OCI-LY3 (cell line): ENCODE measurements around the gene ASRGL1.

ENCODE experiments used
- H2AFZ ChIP-seq: fragments of 200-600, 300-600 bp; shearing (Covaris generic); 2 replicates; pipeline ENCODE4 v1.6.0; 2014; ENCODE audit warnings: antibody characterized with exemption, low read depth, low read length
- H3K27ac ChIP-seq: fragments of 200-600, 300-600 bp; sonication (generic); 2 replicates; pipeline ENCODE4 v1.5.1; 2014; ENCODE audit warnings: mild to moderate bottlenecking, low read length, moderate library complexity, mixed read lengths
- H3K27me3 ChIP-seq: fragments of 200-600, 300-600 bp; sonication (generic); 2 replicates; pipeline ENCODE4 v1.6.1; 2014; ENCODE audit warnings: low read depth, low read length, mixed read lengths
- H3K36me3 ChIP-seq: fragments of 200-600, 300-600 bp; sonication (generic); replicated peaks from 2 replicates; pipeline ENCODE3; 2014; ENCODE audit warnings: low read depth, low read length, mixed read lengths
- H3K4me1 ChIP-seq: fragments of 300-600, 200-600 bp; sonication (generic); 2 replicates; pipeline ENCODE4 v1.6.1; 2014; ENCODE audit warnings: low read length, mixed read lengths
- H3K4me2 ChIP-seq: fragments of 200-600, 300-600 bp; sonication (generic); 2 replicates; pipeline ENCODE4 v1.6.1; 2014; ENCODE audit warnings: low read length, mixed read lengths
- H3K4me3 ChIP-seq: fragments of 300-600, 200-600 bp; sonication (generic); 2 replicates; pipeline ENCODE4 v1.5.1; 2014; ENCODE audit warnings: antibody characterized with exemption, mild to moderate bottlenecking, low read length, moderate library complexity
- H3K79me2 ChIP-seq: fragments of 300-600, 200-600 bp; shearing (Covaris generic); 2 replicates; pipeline ENCODE4 v1.6.1; 2014; ENCODE audit warnings: mild to moderate bottlenecking, low read length, mixed read lengths
- H3K9ac ChIP-seq: fragments of 300-600, 200-600 bp; shearing (Covaris generic); 2 replicates; pipeline ENCODE4 v1.6.0; 2014; ENCODE audit warnings: mild to moderate bottlenecking, low read length, moderate library complexity
- H3K9me3 ChIP-seq: fragments of 200-600, 300-600 bp; shearing (Covaris generic); 2 replicates; pipeline ENCODE4 v1.6.1; 2014; ENCODE audit warnings: low read length, mixed read lengths; ENCODE audit not compliant: insufficient read depth
- H4K20me1 ChIP-seq: fragments of 200-600, 300-600 bp; sonication (generic); 2 replicates; pipeline ENCODE4 v1.6.1; 2016; ENCODE audit warnings: low read length, mixed read lengths; ENCODE audit not compliant: insufficient read depth
- EZH2phosphoT487 ChIP-seq: fragments of 200-600 bp; shearing (Covaris generic); IDR thresholded peaks from 2 replicates; pipeline ENCODE4 v1.6.1; 2018; ENCODE audit warnings: antibody characterized with exemption, mixed run types, low read depth
- TF ChIP-seq, protein P1 (sequence below): fragments of 200-600, 300-600 bp; sonication (generic); IDR thresholded peaks from 2 replicates; pipeline ENCODE4 v1.5.1; 2014; ENCODE audit warnings: antibody characterized with exemption, low read length, low read depth

Gene ASRGL1

DNA sequence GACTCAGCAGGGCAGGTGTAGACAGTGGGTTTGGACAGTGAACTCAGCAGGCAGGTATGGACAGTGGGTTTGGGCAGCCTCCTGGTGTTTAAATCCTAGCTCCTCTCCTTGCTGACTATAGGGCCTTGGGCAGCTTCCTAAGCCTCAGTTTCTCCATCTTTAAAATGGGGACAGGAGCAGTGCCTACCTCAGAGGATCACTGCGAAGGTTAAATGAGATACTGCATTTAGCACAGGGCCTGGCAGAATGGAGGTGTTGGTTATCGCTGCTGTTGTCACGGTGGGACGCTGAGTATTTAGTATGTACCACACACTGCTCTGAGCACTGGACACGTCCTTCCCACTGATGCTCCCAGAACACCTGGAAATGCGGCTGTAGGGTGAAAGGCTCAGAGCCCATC is 67.2 kb downstream of the ASRGL1 start:
- Histone ChIP-seq H3K4me2 (no peak overlapping the region), H3K27me3 (peaks cover 14% of the 10 kb centered on the region), H3K27ac (no peak overlapping the region), H3K9ac (no peak overlapping the region), H4K20me1 (no peaks in the 10 kb centered on the region), H3K4me1 (no peaks in the 10 kb centered on the region), H3K9me3 (no peaks in the 10 kb centered on the region), H2AFZ (no peak overlapping the region), H3K4me3 (no peak overlapping the region), H3K36me3 (no peaks in the 10 kb centered on the region), H3K79me2 (no peaks in the 10 kb centered on the region)
- TF ChIP-seq, protein P1, sequence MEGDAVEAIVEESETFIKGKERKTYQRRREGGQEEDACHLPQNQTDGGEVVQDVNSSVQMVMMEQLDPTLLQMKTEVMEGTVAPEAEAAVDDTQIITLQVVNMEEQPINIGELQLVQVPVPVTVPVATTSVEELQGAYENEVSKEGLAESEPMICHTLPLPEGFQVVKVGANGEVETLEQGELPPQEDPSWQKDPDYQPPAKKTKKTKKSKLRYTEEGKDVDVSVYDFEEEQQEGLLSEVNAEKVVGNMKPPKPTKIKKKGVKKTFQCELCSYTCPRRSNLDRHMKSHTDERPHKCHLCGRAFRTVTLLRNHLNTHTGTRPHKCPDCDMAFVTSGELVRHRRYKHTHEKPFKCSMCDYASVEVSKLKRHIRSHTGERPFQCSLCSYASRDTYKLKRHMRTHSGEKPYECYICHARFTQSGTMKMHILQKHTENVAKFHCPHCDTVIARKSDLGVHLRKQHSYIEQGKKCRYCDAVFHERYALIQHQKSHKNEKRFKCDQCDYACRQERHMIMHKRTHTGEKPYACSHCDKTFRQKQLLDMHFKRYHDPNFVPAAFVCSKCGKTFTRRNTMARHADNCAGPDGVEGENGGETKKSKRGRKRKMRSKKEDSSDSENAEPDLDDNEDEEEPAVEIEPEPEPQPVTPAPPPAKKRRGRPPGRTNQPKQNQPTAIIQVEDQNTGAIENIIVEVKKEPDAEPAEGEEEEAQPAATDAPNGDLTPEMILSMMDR = no peak
- no peak for TF ChIP-seq EZH2phosphoT487

DNA sequence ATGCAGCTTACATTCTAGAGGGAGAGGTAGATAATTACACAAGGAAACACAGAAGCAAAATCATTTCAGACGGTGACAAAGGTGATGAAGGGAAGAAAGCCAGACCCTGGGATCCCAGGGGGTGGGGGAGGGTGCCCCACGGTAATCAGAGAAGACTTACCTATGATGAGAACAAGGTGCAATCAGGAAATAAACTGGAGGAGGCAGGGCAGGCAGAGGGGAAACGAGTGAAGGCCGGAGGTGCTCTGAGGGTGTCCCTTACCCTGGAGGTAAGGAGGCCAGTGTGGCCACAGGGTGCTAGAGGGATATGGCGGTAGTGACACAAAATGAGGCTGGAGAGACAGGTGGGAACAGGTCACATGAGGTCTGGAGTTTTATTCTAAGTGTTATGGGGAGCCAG is 67.7 kb downstream of the ASRGL1 start:
- Histone ChIP-seq H3K36me3 (no peaks in the 10 kb centered on the region), H3K9me3 (no peaks in the 10 kb centered on the region)

DNA sequence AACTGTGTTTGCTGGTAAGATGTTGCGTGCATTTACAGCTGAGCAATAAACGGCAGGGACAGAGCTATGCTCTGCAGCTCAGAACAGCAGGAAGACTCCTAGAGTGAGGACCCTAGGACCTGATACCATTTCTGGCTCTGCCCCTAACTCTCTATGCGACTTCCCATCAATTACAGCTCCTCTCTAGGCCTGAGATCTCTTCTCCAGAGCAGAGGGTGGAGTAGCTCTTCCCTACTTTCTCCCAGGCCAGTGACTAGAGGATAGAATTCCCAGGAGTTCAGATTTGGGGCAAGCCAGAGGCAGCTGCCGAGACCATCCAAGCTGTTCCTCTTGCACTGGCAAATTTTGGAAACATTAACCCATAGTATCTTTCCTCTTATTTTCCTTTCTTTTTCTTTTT is 68.8 kb downstream of the ASRGL1 start:
- H3K36me3 ChIP-seq = no peaks in the 10 kb centered on the region
- no peak overlapping the region for H2AFZ ChIP-seq
- no peaks in the 10 kb centered on the region for H4K20me1 ChIP-seq
- H3K4me1 ChIP-seq = no peaks in the 10 kb centered on the region
- no peak overlapping the region for H3K4me3 ChIP-seq
- TF ChIP-seq, protein P1 = no peak
- TF ChIP-seq EZH2phosphoT487 = no peak
- no peak overlapping the region for H3K9ac ChIP-seq
- H3K9me3 ChIP-seq = no peaks in the 10 kb centered on the region
- H3K27me3 ChIP-seq = peaks cover 14% of the 10 kb centered on the region
- H3K79me2 ChIP-seq = no peaks in the 10 kb centered on the region
- H3K4me2 ChIP-seq = no peak overlapping the region
- H3K27ac ChIP-seq = no peak overlapping the region

More for the DNA sequence above, 67.7 kb downstream of the ASRGL1 start:
- Histone ChIP-seq H3K79me2 (no peaks in the 10 kb centered on the region), H3K4me3 (no peak overlapping the region), H3K4me2 (no peak overlapping the region), H2AFZ (no peak overlapping the region), H4K20me1 (no peaks in the 10 kb centered on the region), H3K27ac (no peak overlapping the region), H3K4me1 (no peaks in the 10 kb centered on the region), H3K9ac (no peak overlapping the region), H3K27me3 (peaks cover 14% of the 10 kb centered on the region)
- no peak for TF ChIP-seq EZH2phosphoT487
- TF ChIP-seq, protein P1 = no peak

DNA sequence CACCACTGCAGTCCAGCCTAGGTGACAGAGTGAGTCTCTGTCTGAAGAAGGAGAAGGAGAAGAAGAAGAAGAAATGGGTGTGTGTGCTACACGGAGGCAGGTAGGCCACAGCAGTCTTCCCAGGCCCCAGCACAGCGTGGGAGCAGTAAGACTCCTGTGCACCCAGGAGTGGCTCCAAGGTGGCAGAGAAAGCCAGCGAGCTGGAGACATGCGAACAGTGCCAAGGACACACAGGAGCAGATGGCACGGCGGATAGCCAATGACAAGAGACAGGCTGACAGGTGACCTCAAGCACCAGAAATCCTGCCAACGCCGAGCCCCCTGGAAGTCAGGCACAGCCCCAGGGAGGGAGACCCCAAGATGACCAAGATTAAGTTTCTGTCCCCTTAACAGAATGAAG is 72.6 kb downstream of the ASRGL1 start:
- Histone ChIP-seq H3K27me3 (peaks cover 9% of the 10 kb centered on the region), H3K9me3 (no peaks in the 10 kb centered on the region), H3K4me1 (no peaks in the 10 kb centered on the region), H3K4me3 (no peak overlapping the region), H3K27ac (no peak overlapping the region), H3K9ac (no peak overlapping the region), H4K20me1 (no peaks in the 10 kb centered on the region), H3K4me2 (no peak overlapping the region), H3K36me3 (no peaks in the 10 kb centered on the region), H2AFZ (no peak overlapping the region), H3K79me2 (no peaks in the 10 kb centered on the region)
- TF ChIP-seq EZH2phosphoT487 = no peak
- TF ChIP-seq, protein P1 = no peak
